Measurements from ENCODE around the gene CLEC4A. TPM values are rescaled to one million over a fixed set of nuclear protein-coding genes. Genes with fewer than 3 reads are reported as not detected.

CLEC4A gene
- total and polyA plus RNA-seq, 10 of the 15 experiments (the other 5 are each of a cell fraction or from before 2014, with no cell fraction given) = 0.62 to 2.1 (median 1.1) TPM

GRCh38 chr12:8076366-8076765 lies 47.1 kb upstream of the CLEC4A start:
- ChIA-PET SMC1A (ENCODE audit: uncharacterized antibody, unreplicated experiment) (interaction anchor here (1.8 to 2.0 kb wide), 2 partner anchors 28 to 38 kb away, joined by 5 to 7 read pairs; no protein-coding TSS in a partner anchor), CTCF (interaction anchor here (3.2 to 7.9 kb wide), 2 partner anchors 29 to 142 kb away, joined by 25 to 115 read pairs; partner anchors contain the start of gene SLC2A3), RAD21 (ENCODE audit: unreplicated experiment) (interaction anchor here (0.6 to 3.0 kb wide), 3 partner anchors 11 to 246 kb away, joined by 3 to 14 read pairs (median 3); no protein-coding TSS in a partner anchor), POLR2A (interaction anchor here (1.1 kb wide), 1 partner anchor 10 kb away, joined by 4 read pairs; the partner anchor contains the start of gene C3AR1)
- no TSS peak for BruUV-seq (replicated peaks)
- ATAC-seq (no peak), DNase-seq (ENCODE audit: low read depth, low spot score) (no peak), FAIRE-seq (no peak)
- in situ Hi-C loops (cut with MboI) (no loop called here), intact Hi-C loops (cut with micrococcal nuclease; ENCODE audit: unreplicated experiment) (loop anchor here (10.0 kb wide), 1 partner anchor 212 kb away; no protein-coding TSS in a partner anchor)
- Histone ChIP-seq H3K4me1 (ENCODE audit: control insufficient read depth, insufficient read depth, low read length) (no peaks in the 10 kb centered on the region), H3K27me3 (replicated peaks in 1 of 2; ENCODE audit: control insufficient read depth in 2 of 2, insufficient read depth in 2 of 2, low read length in 1 of 2) (no peaks in the 10 kb centered on the region), H3K36me3 (ENCODE audit: control insufficient read depth in 2 of 2, insufficient read depth in 2 of 2, low read length in 1 of 2) (no peaks in the 10 kb centered on the region), H3K9me3 (replicated peaks; ENCODE audit: control insufficient read depth, insufficient read depth, low read length) (no peaks in the 10 kb centered on the region), H2AFZ (ENCODE audit: control insufficient read depth, low read depth, low read length) (no peak overlapping the region), H3K79me2 (ENCODE audit: control insufficient read depth, insufficient read depth, low read length) (peaks cover 3% of the 10 kb centered on the region; the same call in 1 of the 2 replicates), H3K4me2 (ENCODE audit: control insufficient read depth, insufficient read depth) (no peak overlapping the region), H3K27ac (ENCODE audit: control insufficient read depth, insufficient read depth) (no peak overlapping the region), H3K4me3 (no peak overlapping the region), H4K20me1 (ENCODE audit: control insufficient read depth, insufficient read depth) (no peaks in the 10 kb centered on the region), H3K9ac (ENCODE audit: control insufficient read depth, insufficient read depth, low read length) (no peak overlapping the region)
- WGBS (ENCODE audit: insufficient coverage, insufficient replicate concordance, low lambda C conversion rate, missing lambda C conversion rate) = 66% methylated on average over 4 of the region's 4 CpGs
- TF ChIP-seq, protein P1, sequence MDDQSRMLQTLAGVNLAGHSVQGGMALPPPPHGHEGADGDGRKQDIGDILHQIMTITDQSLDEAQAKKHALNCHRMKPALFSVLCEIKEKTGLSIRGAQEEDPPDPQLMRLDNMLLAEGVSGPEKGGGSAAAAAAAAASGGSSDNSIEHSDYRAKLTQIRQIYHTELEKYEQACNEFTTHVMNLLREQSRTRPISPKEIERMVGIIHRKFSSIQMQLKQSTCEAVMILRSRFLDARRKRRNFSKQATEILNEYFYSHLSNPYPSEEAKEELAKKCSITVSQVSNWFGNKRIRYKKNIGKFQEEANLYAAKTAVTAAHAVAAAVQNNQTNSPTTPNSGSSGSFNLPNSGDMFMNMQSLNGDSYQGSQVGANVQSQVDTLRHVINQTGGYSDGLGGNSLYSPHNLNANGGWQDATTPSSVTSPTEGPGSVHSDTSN (IDR thresholded peaks at IDR 0.05; ENCODE audit: insufficient replicate concordance, low read depth, low read length) = no peak
- TF ChIP-seq FOXK2 (IDR thresholded peaks at IDR 0.05) (no peak), ESRRA (IDR thresholded peaks at IDR 0.05; ENCODE audit: low read length) (no peak), BCL3 (IDR thresholded peaks at IDR 0.05; ENCODE audit: borderline replicate concordance, insufficient read depth, low read depth, low read length, poor library complexity, severe bottlenecking) (no peak), CHD2 (IDR thresholded peaks at IDR 0.05; ENCODE audit: borderline replicate concordance, low read depth, low read length) (no peak), EZH2 (IDR thresholded peaks at IDR 0.05; ENCODE audit: borderline replicate concordance, control insufficient read depth, low read depth, low read length) (no peak), ASH2L (IDR thresholded peaks at IDR 0.05; ENCODE audit: borderline replicate concordance, low read depth) (no peak), ZNF274 (IDR thresholded peaks at IDR 0.05; ENCODE audit: insufficient read depth, insufficient read length) (no peak), RAD21 (IDR thresholded peaks at IDR 0.05; ENCODE audit: insufficient read depth, low read depth, low read length) (no peak), SKIL (IDR thresholded peaks at IDR 0.05; ENCODE audit: low read depth, poor library complexity, severe bottlenecking) (no peak), JUNB (IDR thresholded peaks at IDR 0.05) (no peak), ZBTB4 (CRISPR knock-in tag; IDR thresholded peaks at IDR 0.05) (no peak), NBN (IDR thresholded peaks at IDR 0.05) (no peak)
- TF ChIP-seq, protein P2, sequence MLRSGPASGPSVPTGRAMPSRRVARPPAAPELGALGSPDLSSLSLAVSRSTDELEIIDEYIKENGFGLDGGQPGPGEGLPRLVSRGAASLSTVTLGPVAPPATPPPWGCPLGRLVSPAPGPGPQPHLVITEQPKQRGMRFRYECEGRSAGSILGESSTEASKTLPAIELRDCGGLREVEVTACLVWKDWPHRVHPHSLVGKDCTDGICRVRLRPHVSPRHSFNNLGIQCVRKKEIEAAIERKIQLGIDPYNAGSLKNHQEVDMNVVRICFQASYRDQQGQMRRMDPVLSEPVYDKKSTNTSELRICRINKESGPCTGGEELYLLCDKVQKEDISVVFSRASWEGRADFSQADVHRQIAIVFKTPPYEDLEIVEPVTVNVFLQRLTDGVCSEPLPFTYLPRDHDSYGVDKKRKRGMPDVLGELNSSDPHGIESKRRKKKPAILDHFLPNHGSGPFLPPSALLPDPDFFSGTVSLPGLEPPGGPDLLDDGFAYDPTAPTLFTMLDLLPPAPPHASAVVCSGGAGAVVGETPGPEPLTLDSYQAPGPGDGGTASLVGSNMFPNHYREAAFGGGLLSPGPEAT (IDR thresholded peaks at IDR 0.05; ENCODE audit: low read depth) = no peak
